HG03469 (cell line): Measurements from ENCODE around the gene SIGLEC1.

Experiments
- ATAC-seq: cut with Tn5 transposase; IDR thresholded peaks from one replicate; pipeline ENCODE4 v1.9.1; 2021; ENCODE audit warnings: mild to moderate bottlenecking, moderate library complexity, moderate number of reproducible peaks; ENCODE audit not compliant: unreplicated experiment

Gene SIGLEC1

DNA sequence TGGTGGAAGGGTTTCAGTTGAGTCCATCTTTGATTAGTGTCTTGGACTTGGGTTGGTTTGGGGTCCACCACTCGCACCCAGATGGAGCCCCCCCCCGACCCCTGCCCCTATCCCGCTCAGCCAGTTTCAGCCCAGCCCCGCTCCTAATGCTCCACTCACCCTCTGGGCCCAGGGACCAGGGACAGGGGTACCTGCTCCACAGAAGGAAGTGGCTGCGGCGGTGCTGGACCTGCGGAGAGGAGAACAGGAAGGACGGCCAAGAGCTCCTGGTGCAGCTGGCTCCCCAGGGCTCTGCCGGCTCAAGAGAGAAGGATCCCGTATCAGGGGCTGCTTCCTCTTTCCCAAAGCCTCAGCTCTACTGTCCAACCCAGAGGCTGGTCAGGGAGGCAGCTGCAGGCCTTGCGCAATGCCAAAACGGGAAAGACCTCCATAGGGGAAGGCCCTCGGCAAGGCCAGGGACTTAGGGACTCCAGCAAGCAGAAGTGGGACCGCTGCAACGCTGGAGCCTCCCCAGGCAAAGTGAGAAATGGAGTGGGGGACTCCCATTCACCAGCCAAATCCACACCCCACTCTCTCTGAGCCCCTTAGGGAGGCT is at the start of gene SIGLEC1:
SIGLEC1 (minus strand) TSS at position 322 of the 595 bp plus-strand sequence. CDS start 5,472 bp downstream, outside the sequence.
- ATAC-seq: no peak

DNA sequence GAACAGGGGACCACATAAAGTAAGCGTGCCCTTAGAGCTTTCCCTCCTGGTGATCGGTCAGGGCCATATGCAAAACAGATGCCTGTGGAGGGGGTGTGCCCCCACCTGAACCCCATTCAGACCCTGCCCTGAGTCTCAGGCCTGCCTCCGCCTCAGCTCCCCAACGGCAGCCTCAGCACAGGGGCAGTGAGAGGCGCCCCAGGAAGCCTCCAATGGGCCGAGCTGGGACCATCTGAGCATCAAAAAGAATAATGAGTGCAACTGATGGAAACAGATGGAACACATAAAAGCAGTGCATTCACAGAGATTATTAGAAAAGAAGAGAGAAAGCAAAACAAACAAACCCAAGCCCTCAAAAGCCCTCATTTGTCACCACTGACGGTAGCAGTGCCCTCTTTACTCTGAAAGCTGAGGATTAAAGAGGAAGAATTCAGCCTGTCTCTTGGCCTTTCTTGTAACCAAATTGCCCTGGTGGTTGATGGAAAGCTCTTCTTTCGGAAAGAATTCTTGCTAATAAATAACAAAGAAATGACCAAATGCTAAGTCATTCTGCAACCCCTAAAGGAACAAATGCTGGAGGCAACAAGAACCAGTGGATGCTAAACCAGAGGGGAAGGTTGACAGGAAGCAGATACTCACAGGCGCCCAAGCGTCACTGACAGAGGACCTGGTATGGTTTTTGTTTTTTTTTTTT is 48.4 kb upstream of the SIGLEC1 start:
- no peak for ATAC-seq

- no peak for ATAC-seq
These were observed 47.5 kb upstream of the SIGLEC1 start for GRCh38 chr20:3759884-3760283.

- ATAC-seq: no peak
These were observed 47.0 kb upstream of the SIGLEC1 start for GRCh38 chr20:3759316-3759823.

GRCh38 chr20:3758566-3758965 is 46.2 kb upstream of the SIGLEC1 start:
- ATAC-seq: no peak

- ATAC-seq: no peak
These were observed 44.9 kb upstream of the SIGLEC1 start for GRCh38 chr20:3757268-3757667.

DNA sequence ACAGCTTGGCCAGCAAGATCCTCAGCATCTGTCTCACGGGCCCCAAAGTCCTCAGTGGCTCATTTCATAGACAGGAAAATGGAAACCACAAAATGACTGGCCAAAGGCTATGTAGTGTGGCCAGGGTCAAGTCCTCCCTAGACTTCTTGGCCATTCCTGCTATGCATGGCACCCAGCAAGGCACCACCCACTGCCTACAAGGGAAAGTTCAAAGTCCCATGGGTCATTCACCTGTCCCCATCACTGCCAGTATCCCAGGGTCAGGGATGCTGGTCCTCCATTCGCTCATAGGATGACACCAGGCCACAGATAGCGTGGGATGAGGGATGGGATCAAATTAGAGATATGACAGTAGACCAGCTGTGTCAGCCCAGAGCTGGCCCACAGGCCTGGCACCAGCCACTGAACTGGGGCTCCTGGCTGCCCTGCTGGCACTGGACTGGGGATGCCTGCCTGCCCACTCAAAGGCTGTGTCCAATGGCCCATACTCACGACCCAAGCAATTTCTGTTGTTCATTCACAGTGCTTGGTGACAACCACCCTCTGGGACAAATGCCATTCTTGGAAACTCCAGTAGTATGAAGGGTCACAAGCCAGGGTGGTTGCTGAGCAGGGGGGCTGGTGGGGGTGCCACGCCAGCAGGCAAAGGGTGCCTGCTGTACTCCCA is 43.5 kb upstream of the SIGLEC1 start:
- no peak for ATAC-seq

- no peak for ATAC-seq
These were observed 42.9 kb upstream of the SIGLEC1 start for GRCh38 chr20:3755269-3755668.

- no peak for ATAC-seq
These were observed 41.9 kb upstream of the SIGLEC1 start for GRCh38 chr20:3754276-3754630.

DNA sequence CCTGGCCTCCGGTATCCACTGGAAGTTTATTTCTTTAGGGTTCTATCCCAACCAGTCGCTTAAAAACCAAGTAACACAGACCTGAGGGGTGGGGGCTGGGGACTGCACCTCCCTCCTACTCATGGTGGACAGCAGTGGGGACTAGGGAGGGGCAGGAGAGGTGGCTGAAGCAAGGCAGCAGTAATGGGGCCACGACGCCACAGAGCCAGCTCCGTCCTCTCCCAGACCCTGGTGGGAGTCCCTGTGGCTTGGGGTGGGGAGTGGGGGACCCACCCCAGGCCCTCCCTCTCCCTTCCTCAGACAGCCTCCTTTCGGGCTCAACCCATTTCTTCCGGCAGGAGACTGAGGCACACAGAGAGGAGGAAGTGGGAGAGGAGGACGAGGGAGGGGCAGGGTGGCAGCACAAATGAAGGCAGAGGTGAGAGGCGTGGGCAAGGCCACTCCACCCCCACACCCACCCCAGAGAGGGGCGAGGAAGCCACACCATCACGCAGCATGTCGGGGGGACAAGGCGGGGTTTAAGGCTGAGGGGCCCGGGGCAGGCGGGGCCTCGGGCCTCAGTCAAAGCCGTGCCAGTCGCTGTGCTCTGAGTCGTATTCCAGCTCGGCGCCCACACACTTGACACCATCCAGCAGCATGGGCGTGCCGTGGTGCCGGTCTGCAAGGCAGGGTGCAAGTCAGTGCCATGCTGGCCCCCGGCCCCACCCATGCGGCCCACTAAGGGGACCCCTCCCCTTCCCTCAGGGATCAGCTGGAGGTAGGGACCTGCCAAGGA is 41.3 kb upstream of the SIGLEC1 start:
- ATAC-seq: no peak

DNA sequence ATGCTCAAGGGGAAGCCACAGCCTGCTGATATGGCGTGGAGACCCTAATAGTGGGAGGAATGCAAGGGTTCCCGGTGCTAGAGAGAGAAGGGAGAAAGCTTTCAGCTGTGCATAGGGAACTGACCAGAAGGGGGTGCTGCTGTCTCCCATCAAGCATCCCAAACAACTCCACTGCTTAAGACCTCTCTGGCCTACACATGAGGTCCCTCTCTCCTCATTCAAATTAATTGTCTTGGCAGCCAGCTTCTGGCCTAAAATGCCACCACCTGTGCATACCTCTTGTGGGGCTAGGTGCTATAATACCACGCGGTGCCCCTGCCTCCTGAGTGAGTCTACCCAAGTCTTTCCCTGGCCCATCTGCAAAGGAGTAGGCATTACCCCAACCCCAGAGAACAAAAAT is 40.7 kb upstream of the SIGLEC1 start:
- no peak for ATAC-seq

DNA sequence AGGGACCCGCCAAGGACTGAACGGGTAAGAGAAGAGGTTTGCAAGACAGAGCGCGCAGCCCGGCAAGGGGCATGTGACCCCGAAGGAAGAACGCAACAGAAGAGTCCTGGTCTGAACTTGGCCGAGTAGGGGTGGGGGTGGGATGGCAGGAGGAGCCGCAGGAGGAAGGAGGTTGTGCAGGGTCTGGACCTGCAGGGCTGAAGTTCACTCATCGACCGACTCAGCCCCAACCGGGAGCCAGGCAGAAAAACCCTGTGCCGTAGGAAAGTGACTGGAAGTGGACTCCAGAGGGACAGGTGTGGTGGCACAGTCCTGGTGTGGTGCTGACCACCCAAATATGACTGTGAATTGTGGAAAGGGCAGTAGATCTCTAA is 40.0 kb upstream of the SIGLEC1 start:
- no peak for ATAC-seq

GRCh38 chr20:3751675-3752385 is 39.4 kb upstream of the SIGLEC1 start:
- ATAC-seq: no peak

GRCh38 chr20:3751305-3751674 is 38.9 kb upstream of the SIGLEC1 start:
- ATAC-seq: no peak

- ATAC-seq: no peak
These were observed 37.5 kb upstream of the SIGLEC1 start for GRCh38 chr20:3749689-3750531.

DNA sequence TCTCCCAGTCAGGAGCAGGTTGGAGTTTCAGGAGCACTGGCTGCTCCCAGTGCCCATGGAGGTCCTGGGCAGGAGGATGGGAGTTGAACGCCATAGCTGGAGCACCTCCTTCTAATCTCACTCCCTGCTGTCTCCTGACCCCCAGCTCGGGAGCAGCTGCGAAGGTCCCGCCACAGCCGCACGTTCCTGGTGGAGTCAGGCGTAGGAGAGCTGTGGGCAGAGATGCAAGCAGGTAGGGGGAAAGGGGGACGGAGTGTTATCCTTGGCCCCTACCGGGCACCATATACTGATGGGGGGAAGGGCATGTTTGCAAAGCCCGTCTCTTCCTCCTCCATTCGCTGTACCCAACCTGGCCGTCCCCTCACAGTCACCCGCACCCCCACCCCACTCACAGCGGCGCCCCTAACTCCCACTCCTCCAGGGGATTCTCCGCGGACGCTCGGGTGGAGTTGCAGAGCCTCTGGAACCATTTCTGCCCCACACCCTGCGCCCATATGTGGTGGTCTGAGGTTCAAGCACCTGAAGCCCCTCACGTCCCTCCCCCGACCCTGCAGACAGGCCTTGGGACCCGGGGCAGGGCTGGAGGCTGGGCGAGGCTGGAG is 36.8 kb upstream of the SIGLEC1 start:
- ATAC-seq: no peak

DNA sequence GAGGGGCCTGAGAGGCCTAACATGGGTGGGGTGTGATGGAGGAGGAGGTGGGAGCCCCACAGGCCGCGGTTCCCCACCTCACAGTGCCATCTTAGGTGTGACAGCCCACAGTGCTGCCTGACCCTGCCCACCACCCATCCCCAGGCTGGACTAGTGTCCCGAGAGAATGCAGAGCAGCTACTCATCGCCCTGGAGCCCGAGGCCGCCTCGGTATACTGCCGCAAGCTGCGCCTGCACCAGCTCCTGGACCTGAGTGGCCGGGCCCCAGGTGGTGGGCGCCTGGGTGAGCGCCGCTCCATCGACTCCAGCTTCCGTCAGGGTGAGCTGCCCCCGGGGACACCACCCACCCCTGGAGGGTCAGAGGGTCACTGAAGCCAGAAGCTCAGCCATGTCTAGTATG is 35.7 kb upstream of the SIGLEC1 start:
- ATAC-seq: no peak

DNA sequence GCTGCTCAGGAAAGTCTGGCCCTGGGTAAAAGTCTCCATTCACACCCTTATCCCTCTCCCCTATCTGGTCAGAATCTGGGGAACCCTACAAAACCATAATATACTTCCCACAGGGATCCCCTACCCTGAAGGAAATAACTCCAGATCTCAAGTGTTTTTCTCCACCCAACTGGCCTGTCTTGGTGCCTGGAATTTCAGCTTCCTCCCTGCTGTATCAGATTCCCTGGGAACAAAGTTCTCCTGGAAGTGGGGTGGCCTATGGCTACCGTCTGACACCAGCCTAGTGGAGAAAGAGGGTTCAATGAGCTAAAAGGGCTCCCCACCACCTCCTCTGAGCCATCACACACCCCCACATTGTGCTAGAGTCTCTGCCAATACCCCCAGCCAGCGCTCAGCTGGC is 35.1 kb upstream of the SIGLEC1 start:
- ATAC-seq: no peak

DNA sequence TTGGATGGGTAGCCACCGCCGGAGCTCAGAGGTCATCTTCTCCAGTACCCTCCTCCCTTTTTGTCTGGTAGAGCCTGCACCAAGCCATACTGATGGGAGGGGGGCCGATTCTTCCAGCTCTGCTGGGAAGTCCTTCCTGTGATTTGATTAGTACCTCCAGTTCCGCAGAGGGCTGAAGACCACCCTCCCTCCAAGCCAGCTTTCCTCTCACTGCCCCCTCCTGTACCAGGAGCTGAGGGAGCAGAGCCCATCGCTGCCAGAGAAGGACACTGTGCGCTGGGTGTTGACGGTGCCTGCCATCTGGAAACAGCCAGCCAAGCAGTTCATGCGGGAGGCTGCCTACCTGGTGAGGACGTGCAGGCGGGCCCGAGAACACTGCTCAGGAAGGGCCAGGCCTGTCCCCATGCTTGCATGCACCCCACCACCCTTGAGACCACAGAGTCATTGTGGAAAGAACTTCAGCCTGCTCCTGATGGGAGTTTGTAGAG is 33.3 kb upstream of the SIGLEC1 start:
- no peak for ATAC-seq
